Activated naive CD8-positive, alpha-beta T cell treated with anti-CD3 and anti-CD28 coated beads, Interleukin-2, amount 10 ng/mL, durations not matched to agents 7 days and 5 days (primary cell): Measurements from ENCODE around the gene PLAC1. TPM values are rescaled to one million over a fixed set of nuclear protein-coding genes. Genes with fewer than 3 reads are reported as not detected.

Experiments
- ATAC-seq: fragments of 150-1000 bp; cut with Tn5 transposase; one replicate; pipeline ENCODE4 v1.10.0; 2021; ENCODE audit warnings: low read depth, moderate library complexity
- POLR2A ChIA-PET: fragments of 350-600 bp; sonication (Branson Sonifier 250); formaldehyde crosslinking; loops from one replicate; lab custom pipeline; 2021; ENCODE audit warnings: antibody characterized with exemption; lab: Charles Lee
- DNase-seq: peaks from one replicate; pipeline ENCODE4 v3.0.0; 2021
- H3K27ac Mint-ChIP-seq: one replicate; pipeline ENCODE4 v1.8.0; 2022; ENCODE audit warnings: mild to moderate bottlenecking, mixed read lengths
- H3K27me3 Mint-ChIP-seq: one replicate; pipeline ENCODE4 v1.8.0; 2022; ENCODE audit warnings: mild to moderate bottlenecking, moderate library complexity, mixed read lengths
- H3K36me3 Mint-ChIP-seq: one replicate; pipeline ENCODE4 v1.8.0; 2021; ENCODE audit warnings: mild to moderate bottlenecking, mixed read lengths
- H3K4me1 Mint-ChIP-seq: one replicate; pipeline ENCODE4 v1.8.0; 2021; ENCODE audit warnings: mixed read lengths
- H3K4me3 Mint-ChIP-seq: one replicate; pipeline ENCODE4 v1.8.0; 2022; ENCODE audit warnings: mild to moderate bottlenecking, moderate library complexity, mixed read lengths
- H3K9me3 Mint-ChIP-seq: one replicate; pipeline ENCODE4 v1.8.0; 2021; ENCODE audit warnings: mixed read lengths
- total RNA-seq, 2 experiments: library from RNA; stranded (reverse); gene quantifications; one replicate each; pipeline ENCODE4 v1.2.3, GENCODE V29; 2021

PLAC1 gene
- total RNA-seq, 2 experiments from 2014 or later, result not detected

DNA sequence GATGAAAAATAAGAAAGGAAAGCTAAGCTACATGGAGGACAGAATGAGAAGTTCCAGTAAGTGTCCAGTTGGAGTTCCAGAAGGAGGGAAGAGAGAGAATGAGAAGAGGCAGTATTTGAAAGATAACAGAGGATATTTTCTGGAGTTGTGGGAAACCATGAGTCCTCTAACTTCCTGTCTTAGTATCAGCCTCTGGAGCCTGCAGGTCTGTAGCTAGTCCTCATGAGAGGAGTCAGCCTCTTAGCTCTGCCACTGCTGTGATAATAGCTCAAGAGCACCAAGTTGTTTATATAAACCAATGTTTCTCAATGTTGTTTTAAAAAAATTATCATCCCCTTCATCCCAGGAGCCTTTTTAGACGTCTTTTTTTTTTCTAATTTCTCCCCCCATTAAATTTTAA lies 2.4 kb upstream of the PLAC1 start:
- Mint-ChIP-seq H3K4me1 (peaks cover 1% of the 10 kb centered on the region), H3K27ac (no peak overlapping the region), H3K9me3 (no peaks in the 10 kb centered on the region), H3K27me3 (peaks cover 14% of the 10 kb centered on the region), H3K36me3 (no peaks in the 10 kb centered on the region), H3K4me3 (no peak overlapping the region)
- DNase-seq, result no peak
- no peak for ATAC-seq
- POLR2A ChIA-PET, result no interaction called here

DNA sequence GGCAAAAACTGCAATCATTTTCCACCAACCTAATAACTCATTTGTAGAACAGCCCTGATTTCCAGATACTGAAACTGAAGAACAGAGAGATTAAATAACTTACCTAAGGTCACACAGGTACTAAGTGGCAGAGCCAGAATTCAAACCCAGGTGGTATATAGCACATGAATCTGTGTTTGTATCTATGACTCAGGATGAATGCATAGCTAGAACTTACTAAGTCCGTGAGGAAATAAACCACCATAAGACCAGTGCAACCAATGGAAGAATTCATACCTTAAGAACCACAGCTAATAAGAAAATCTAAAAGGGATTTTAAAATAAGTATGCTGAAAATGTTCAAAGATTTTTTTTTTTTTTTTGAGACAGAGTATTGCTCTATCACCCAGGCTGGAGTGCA lies 1.5 kb upstream of the PLAC1 start:
- no peak for DNase-seq
- Mint-ChIP-seq H3K27me3 (peaks cover 14% of the 10 kb centered on the region), H3K27ac (no peak overlapping the region), H3K9me3 (no peaks in the 10 kb centered on the region), H3K4me3 (no peak overlapping the region), H3K4me1 (peaks cover 1% of the 10 kb centered on the region), H3K36me3 (no peaks in the 10 kb centered on the region)
- POLR2A ChIA-PET, result no interaction called here
- ATAC-seq, result no peak

DNA sequence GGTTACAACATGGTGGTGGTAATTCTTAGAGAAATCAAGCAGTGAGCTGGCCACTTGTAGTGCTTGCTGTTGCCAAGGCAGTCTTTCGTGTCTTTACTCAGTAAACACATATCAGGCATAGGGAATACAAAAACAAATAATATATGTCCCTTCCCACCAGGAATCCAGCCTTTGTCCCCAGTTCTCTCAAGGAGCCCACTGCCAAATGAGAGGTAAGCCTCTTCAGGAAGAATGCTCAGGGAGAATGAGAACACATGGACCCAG lies 421 bp upstream of the PLAC1 start:
- Mint-ChIP-seq H3K27ac (no peak overlapping the region), H3K36me3 (no peaks in the 10 kb centered on the region), H3K4me3 (no peak overlapping the region), H3K9me3 (no peaks in the 10 kb centered on the region), H3K27me3 (peaks cover 14% of the 10 kb centered on the region), H3K4me1 (peaks cover 1% of the 10 kb centered on the region)
- ATAC-seq (no peak), DNase-seq (no peak)
- POLR2A ChIA-PET, result no interaction called here

DNA sequence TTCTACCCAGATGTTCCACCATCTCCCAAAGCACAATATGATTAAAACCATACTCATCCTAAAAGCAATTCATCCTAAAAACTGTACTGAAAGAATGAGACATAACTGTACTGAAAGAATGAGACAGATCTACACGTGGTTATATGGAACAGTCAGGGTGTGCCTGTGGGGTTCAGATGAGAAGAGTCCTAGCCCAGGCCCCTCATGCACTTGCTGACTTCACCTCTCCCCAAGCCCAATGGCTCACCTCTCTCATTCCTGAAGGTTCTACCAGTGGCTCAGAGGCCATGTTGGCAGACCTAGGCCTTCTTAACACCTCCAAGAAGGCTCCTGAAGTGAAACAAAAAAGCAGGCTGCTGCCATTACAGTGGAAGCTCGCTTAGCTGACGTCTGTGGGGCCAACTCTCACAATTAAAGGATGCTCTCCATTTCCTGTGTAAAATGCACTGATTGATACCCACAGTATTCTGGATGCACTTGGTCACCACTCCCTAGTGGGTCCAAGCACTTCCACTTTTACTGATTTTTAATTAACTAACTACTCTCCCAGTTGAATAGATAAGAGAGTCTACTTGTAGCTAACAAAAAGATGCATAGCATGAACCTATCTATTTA lies 3.8 kb downstream of the PLAC1 start:
- ATAC-seq, result no peak
- no peak for DNase-seq
- POLR2A ChIA-PET, result no interaction called here

DNA sequence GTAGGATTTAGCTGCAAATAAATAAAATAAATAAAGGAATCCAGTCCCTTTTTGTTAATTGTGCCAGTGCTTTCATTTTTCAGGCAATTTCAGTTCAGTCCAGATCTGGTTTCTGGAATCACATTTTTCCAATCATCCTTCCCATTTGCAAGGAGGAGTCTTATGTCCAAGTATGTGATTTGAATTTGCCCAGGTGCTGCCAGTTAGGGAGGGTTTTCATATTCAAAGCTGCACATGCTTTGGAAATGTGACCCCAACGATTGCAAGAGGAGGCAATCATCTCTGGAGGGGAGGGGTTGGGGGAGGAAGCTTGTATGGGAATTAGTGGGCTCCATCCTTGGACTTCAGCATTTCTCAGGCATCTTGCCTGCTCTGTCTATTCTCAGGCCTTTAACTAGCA lies 4.4 kb downstream of the PLAC1 start:
- H3K27me3 Mint-ChIP-seq, result peaks cover 4% of the 10 kb centered on the region
- no peaks in the 10 kb centered on the region for H3K9me3 Mint-ChIP-seq
- H3K36me3 Mint-ChIP-seq, result no peaks in the 10 kb centered on the region
- POLR2A ChIA-PET, result no interaction called here
- no peaks in the 10 kb centered on the region for H3K4me1 Mint-ChIP-seq
- no peak for DNase-seq
- H3K27ac Mint-ChIP-seq, result no peak overlapping the region
- ATAC-seq, result no peak
- H3K4me3 Mint-ChIP-seq, result no peak overlapping the region

More for the DNA sequence above, 3.8 kb downstream of the PLAC1 start:
- H3K9me3 Mint-ChIP-seq, result no peaks in the 10 kb centered on the region
- peaks cover 4% of the 10 kb centered on the region for H3K27me3 Mint-ChIP-seq
- no peak overlapping the region for H3K4me3 Mint-ChIP-seq
- no peak overlapping the region for H3K27ac Mint-ChIP-seq
- no peaks in the 10 kb centered on the region for H3K4me1 Mint-ChIP-seq
- H3K36me3 Mint-ChIP-seq, result no peaks in the 10 kb centered on the region

DNA sequence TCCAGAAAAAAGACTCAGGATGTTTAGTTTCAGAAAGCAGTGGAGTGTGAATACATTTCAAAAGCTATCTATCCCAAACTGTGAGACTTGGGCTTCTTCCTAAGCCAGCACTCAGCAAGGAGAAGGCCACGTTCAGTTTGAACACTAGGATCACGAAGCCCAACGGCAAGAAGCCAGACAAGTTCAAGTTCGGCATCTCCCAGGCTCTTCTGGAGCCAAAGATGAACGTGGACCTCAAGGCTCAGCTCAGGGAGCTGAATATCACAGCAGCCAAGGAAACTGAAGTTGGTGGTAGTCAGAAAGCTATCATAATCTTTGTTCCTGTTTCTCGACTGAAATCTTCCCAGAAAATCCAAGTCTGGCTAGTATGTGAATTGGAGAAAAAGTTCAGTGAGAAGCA lies 7.6 kb downstream of the PLAC1 start:
- peaks cover 1% of the 10 kb centered on the region for H3K9me3 Mint-ChIP-seq
- ATAC-seq (no peak), DNase-seq (no peak)
- H3K27ac Mint-ChIP-seq, result no peak overlapping the region
- H3K4me3 Mint-ChIP-seq, result no peak overlapping the region
- H3K27me3 Mint-ChIP-seq, result no peaks in the 10 kb centered on the region
- no peaks in the 10 kb centered on the region for H3K36me3 Mint-ChIP-seq
- POLR2A ChIA-PET, result no interaction called here
- no peaks in the 10 kb centered on the region for H3K4me1 Mint-ChIP-seq

DNA sequence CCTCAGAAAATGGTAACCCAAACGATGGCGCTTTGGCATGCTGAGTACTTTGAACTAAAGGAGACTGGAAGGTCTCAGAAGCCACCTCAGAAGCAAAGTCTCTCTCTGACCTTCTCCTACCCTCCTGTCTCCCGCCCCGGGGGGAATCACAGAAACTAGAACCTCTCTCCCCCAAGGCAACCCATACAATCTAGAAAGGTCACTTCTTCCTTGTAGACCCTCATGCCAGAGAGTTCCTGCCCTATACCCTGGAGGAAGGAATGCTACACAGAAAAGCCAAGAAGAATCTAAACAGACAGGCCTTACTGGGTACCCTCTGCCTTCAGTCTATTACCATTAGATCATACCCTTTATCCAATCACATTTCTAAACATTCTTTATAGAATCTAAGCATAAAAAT lies 8.5 kb downstream of the PLAC1 start:
- Mint-ChIP-seq H3K4me1 (no peaks in the 10 kb centered on the region), H3K27me3 (no peaks in the 10 kb centered on the region), H3K36me3 (no peaks in the 10 kb centered on the region), H3K27ac (no peak overlapping the region), H3K9me3 (peaks cover 1% of the 10 kb centered on the region), H3K4me3 (no peak overlapping the region)
- POLR2A ChIA-PET, result no interaction called here
- no peak for DNase-seq
- ATAC-seq, result no peak

DNA sequence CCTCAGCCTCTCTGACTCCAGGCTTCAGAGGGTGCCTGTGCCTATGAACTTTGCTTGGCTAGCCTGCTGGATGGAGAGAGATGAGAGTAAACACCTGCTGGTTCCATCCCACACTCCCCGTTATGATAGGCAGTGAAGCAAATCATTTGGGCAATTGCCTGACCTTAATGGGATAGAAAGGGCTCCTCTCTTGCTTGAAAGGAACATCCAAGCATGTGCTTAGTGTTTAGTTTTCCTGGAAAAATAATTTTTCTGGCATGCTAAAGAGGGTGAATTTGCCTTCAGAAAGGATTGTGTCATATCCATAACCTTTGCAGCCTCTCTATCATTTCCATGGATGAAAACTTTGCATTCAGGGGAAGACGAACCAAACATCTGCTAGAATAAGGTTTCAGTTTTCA lies 10.8 kb downstream of the PLAC1 start:
- H3K4me3 Mint-ChIP-seq, result no peak overlapping the region
- H3K4me1 Mint-ChIP-seq, result no peaks in the 10 kb centered on the region
- H3K9me3 Mint-ChIP-seq, result peaks cover 1% of the 10 kb centered on the region
- DNase-seq (no peak), ATAC-seq (no peak)
- no peaks in the 10 kb centered on the region for H3K36me3 Mint-ChIP-seq
- POLR2A ChIA-PET, result no interaction called here
- no peaks in the 10 kb centered on the region for H3K27me3 Mint-ChIP-seq
- no peak overlapping the region for H3K27ac Mint-ChIP-seq

DNA sequence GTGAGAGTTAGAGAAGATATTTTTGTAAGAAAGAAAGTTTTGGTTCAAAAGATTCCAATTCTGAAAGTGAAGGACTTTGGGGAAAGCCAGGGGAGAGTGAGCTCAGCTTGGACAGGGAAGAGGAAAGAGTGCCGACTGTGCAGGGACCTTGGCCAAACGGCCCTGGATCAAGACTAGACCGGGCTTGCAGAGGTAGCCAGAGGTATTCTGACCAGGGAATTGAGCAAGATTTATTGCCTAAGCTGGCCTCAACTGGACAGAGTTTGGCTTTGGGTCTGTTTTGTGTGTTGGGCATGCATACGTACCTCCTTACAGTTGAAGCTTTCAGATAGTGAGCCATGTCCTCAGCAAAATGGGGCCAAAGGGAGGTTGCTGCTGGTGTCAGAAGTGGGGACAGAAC lies 11.6 kb downstream of the PLAC1 start:
- no peak for DNase-seq
- POLR2A ChIA-PET, result no interaction called here
- H3K4me1 Mint-ChIP-seq, result no peaks in the 10 kb centered on the region
- H3K27ac Mint-ChIP-seq, result no peak overlapping the region
- peaks cover 1% of the 10 kb centered on the region for H3K9me3 Mint-ChIP-seq
- H3K4me3 Mint-ChIP-seq, result no peak overlapping the region
- H3K27me3 Mint-ChIP-seq, result peaks cover 2% of the 10 kb centered on the region
- no peaks in the 10 kb centered on the region for H3K36me3 Mint-ChIP-seq
- ATAC-seq, result no peak

DNA sequence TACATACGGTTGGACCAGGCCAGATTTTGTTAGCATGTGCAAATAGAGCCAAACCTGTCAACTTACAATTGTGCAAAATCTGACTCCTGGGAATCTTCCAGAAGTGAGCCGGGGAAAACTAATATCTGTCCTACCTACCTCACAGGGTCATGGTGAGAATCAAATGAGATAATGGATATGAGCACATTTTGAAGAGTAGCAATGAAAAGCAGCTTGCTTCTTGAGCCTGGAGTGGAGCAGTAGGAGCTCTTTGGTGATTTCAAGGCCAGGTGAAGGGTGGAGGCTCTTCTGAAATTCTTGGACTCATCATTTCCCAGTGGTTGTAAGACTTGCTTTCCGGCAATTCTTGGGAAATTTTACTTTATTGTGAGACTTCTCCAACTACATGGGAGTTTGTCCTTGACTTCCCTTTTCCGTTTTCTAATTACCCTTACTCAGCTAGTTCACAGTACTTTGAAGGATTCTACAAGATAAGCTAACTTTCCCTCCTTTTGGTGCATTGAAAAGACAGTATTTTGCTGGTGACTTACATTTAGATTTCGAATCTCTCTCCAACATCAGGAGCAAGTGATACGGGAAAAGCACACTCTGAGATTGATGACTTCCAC lies 12.2 kb downstream of the PLAC1 start:
- Mint-ChIP-seq H3K27ac (no peak overlapping the region), H3K4me1 (no peaks in the 10 kb centered on the region), H3K4me3 (no peak overlapping the region), H3K27me3 (peaks cover 2% of the 10 kb centered on the region), H3K36me3 (no peaks in the 10 kb centered on the region), H3K9me3 (peaks cover 1% of the 10 kb centered on the region)
- POLR2A ChIA-PET, result no interaction called here
- no peak for DNase-seq
- ATAC-seq, result no peak

DNA sequence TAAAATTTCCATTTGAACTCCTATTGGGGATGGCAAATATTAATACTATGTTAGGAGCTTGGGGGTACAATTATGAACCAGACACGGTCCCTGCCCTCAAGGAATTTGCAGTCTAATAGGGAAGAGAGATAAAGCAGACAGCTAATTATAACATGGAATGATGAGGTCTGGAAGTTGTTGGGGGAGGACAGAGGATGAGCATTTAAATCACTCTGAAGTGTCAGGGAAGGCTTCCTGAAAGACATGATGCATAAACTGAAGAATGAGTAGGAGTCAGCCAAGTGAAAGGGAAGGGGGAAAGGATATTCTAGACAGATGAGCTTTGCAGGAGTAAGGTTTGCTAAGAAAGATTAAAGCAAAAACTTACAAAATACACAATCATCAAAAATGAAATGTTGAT lies 15.9 kb downstream of the PLAC1 start:
- ATAC-seq (no peak), DNase-seq (no peak)
- no peaks in the 10 kb centered on the region for H3K36me3 Mint-ChIP-seq
- no peaks in the 10 kb centered on the region for H3K9me3 Mint-ChIP-seq
- POLR2A ChIA-PET, result no interaction called here
- H3K4me1 Mint-ChIP-seq, result no peaks in the 10 kb centered on the region
- no peak overlapping the region for H3K4me3 Mint-ChIP-seq
- peaks cover 8% of the 10 kb centered on the region for H3K27me3 Mint-ChIP-seq
- H3K27ac Mint-ChIP-seq, result no peak overlapping the region

DNA sequence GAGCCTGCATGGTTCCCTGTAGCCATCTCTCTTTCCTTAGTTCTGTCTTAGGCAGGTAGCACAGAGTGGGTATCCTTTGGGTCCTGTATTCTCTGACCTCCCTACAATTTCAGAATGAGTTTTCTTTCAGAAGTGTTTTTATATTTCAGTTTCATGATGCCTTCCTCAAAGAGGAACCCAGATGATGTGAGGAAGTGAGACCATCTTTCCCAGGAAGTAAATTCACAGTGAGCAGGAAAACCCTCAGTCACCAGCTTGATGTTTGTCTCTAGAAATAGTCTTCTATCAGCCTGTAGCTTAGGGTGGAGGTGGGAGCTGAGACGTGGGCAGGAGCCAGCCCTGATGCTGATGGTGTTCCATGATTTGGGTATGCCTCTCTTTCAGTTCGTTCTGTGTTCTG lies 16.9 kb downstream of the PLAC1 start:
- DNase-seq (no peak), ATAC-seq (no peak)
- H3K27me3 Mint-ChIP-seq, result peaks cover 8% of the 10 kb centered on the region
- H3K36me3 Mint-ChIP-seq, result no peaks in the 10 kb centered on the region
- H3K4me1 Mint-ChIP-seq, result no peaks in the 10 kb centered on the region
- no peak overlapping the region for H3K27ac Mint-ChIP-seq
- H3K4me3 Mint-ChIP-seq, result no peak overlapping the region
- H3K9me3 Mint-ChIP-seq, result no peaks in the 10 kb centered on the region
- POLR2A ChIA-PET, result no interaction called here

DNA sequence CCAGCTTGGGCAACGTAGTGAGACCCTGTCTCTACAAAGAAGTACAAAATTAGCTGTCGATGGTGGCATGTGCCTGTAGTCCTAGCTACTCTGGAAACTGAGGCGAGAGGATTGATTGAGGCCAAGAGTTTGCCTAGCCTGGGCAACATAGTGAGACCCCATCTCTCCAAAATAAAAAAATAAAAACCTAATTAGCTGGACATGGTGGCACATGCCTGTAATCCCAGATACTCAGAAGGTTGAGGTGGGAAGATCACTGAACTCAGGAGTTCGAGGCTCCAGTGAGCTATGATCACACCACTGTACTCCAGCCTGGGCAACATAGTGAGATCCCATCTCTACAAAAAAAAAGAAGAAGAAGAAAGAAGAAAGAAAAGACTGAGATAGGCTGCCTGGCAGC lies 17.4 kb downstream of the PLAC1 start:
- DNase-seq (no peak), ATAC-seq (no peak)
- Mint-ChIP-seq H3K9me3 (no peaks in the 10 kb centered on the region), H3K4me3 (no peak overlapping the region), H3K36me3 (no peaks in the 10 kb centered on the region), H3K27ac (no peak overlapping the region), H3K27me3 (peaks cover 8% of the 10 kb centered on the region), H3K4me1 (no peaks in the 10 kb centered on the region)
- POLR2A ChIA-PET, result no interaction called here

DNA sequence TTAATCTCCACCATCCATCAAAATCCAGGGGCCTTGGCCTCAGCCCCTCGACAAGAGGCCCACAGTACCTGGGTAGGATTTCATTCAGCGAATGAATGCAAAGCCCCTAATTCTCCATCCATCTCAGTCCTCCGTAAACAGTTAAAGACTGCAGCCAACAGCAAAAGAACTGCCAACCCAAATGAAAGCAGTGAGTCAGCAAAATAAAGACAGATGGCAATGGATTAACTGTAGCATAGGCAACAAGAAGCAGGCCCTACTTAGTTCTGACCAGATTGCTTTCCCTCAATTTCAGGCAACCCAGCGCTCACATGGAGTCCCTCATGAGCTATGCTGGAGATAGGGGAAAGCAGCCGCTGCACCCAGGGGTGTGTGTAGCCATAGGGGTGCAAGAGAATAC lies 21.4 kb downstream of the PLAC1 start:
- POLR2A ChIA-PET, result no interaction called here
- DNase-seq, result no peak
- Mint-ChIP-seq H3K4me3 (no peak overlapping the region), H3K4me1 (no peaks in the 10 kb centered on the region), H3K36me3 (no peaks in the 10 kb centered on the region), H3K9me3 (no peaks in the 10 kb centered on the region), H3K27me3 (peaks cover 10% of the 10 kb centered on the region), H3K27ac (no peak overlapping the region)
- no peak for ATAC-seq

DNA sequence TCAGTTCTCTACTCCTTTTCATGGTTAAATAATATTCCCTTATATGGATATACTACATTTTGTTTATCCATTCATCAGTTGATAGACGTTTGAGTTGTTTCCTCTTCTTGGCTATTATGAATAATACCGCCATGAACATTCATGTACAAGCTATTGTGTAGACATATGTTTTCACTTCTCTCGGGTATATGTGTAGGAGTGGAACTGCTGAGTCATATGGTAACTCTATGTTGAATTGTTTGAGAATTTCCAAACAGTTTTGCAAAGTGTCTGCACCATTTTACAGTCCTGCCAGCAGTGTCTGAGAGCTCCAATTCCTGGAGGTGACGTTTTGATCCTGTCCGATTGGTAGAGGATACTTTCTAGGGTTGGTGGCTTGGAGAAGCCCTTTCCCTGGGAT lies 23.6 kb downstream of the PLAC1 start:
- H3K27me3 Mint-ChIP-seq, result peaks cover 6% of the 10 kb centered on the region
- no peak overlapping the region for H3K27ac Mint-ChIP-seq
- no peak for ATAC-seq
- no peaks in the 10 kb centered on the region for H3K9me3 Mint-ChIP-seq
- H3K4me3 Mint-ChIP-seq, result no peak overlapping the region
- POLR2A ChIA-PET, result no interaction called here
- no peaks in the 10 kb centered on the region for H3K36me3 Mint-ChIP-seq
- no peak for DNase-seq
- H3K4me1 Mint-ChIP-seq, result no peaks in the 10 kb centered on the region
